GM23338 (cell line): ENCODE measurements around the gene UBE2G1. TPM values are rescaled to one million over a fixed set of nuclear protein-coding genes. Genes with fewer than 3 reads are reported as not detected.
A peak's percentile ranks its signal among the peaks of the same experiment; 100 is the strongest.

Source experiments
- ATAC-seq: fragments of 200-7000 bp; cut with Tn5 transposase; 3 replicates; pipeline ENCODE4 v1.9.1; 2020
- DNase-seq: peaks from one replicate; pipeline ENCODE4 v3.0.0-alpha.2; 2015; ENCODE audit warnings: low spot score
- H2AFZ ChIP-seq: fragments of 200-600 bp; sonication (generic); 2 replicates; pipeline ENCODE4 v1.8.0; 2016; ENCODE audit warnings: antibody characterized with exemption, mild to moderate bottlenecking, moderate library complexity
- H3F3A ChIP-seq: fragments of 200-600 bp; sonication (generic); replicated peaks from 2 replicates; pipeline ENCODE4 v1.8.0; 2017; ENCODE audit warnings: antibody characterized with exemption, mixed run types, low read depth
- H3K27ac ChIP-seq: fragments of 200-600 bp; sonication (generic); 2 replicates; pipeline ENCODE4 v1.6.1; 2016; ENCODE audit warnings: low read depth
- H3K27me3 ChIP-seq: fragments of 200-600 bp; sonication (generic); 2 replicates; pipeline ENCODE4 v1.8.0; 2016; ENCODE audit warnings: mild to moderate bottlenecking, mixed run types, moderate library complexity; ENCODE audit not compliant: insufficient read depth
- H3K36me3 ChIP-seq: fragments of 200-600 bp; sonication (generic); 2 replicates; pipeline ENCODE4 v1.8.0; 2016; ENCODE audit warnings: mild to moderate bottlenecking; ENCODE audit not compliant: insufficient read depth
- H3K4me1 ChIP-seq: fragments of 200-600 bp; sonication (generic); 2 replicates; pipeline ENCODE4 v1.8.0; 2016; ENCODE audit warnings: mild to moderate bottlenecking, moderate library complexity; ENCODE audit not compliant: insufficient read depth
- H3K4me2 ChIP-seq: fragments of 200-600 bp; sonication (generic); 2 replicates; pipeline ENCODE4 v1.7.1; 2017; ENCODE audit warnings: mixed run types
- H3K4me3 ChIP-seq: fragments of 200-600 bp; sonication (generic); 2 replicates; pipeline ENCODE4 v1.6.1; 2016; ENCODE audit warnings: mixed run types
- H3K79me2 ChIP-seq: fragments of 200-600 bp; sonication (generic); replicated peaks from 2 replicates; pipeline ENCODE4 v1.8.0; 2017; ENCODE audit warnings: mild to moderate bottlenecking; ENCODE audit not compliant: insufficient read depth
- H3K9me2 ChIP-seq: fragments of 200-600 bp; sonication (generic); 2 replicates; pipeline ENCODE4 v1.8.0; 2017; ENCODE audit not compliant: insufficient read depth
- H4K20me1 ChIP-seq: fragments of 200-600 bp; sonication (generic); replicated peaks from 2 replicates; pipeline ENCODE4 v1.8.0; 2017; ENCODE audit warnings: mild to moderate bottlenecking; ENCODE audit not compliant: insufficient read depth
- H3K27ac Mint-ChIP-seq: 2 replicates; pipeline ENCODE4 v1.8.0; 2020; ENCODE audit warnings: inconsistent platforms, mild to moderate bottlenecking, moderate library complexity, mixed read lengths
- H3K27me3 Mint-ChIP-seq: 3 replicates; pipeline ENCODE4 v1.8.0; 2022; ENCODE audit warnings: low read depth, mild to moderate bottlenecking, moderate library complexity, mixed read lengths, inconsistent platforms; ENCODE audit not compliant: insufficient read depth, poor library complexity
- H3K36me3 Mint-ChIP-seq: 3 replicates; pipeline ENCODE4 v1.8.0; 2021; ENCODE audit warnings: low read depth, mild to moderate bottlenecking, inconsistent platforms, moderate library complexity, mixed read lengths
- H3K4me1 Mint-ChIP-seq: 3 replicates; pipeline ENCODE4 v1.8.0; 2020; ENCODE audit warnings: mild to moderate bottlenecking, inconsistent platforms, mixed read lengths
- H3K4me3 Mint-ChIP-seq: 3 replicates; pipeline ENCODE4 v1.8.0; 2021; ENCODE audit warnings: moderate library complexity, mild to moderate bottlenecking, inconsistent platforms, mixed read lengths
- H3K9me3 Mint-ChIP-seq: 3 replicates; pipeline ENCODE4 v1.8.0; 2020; ENCODE audit warnings: moderate library complexity, mild to moderate bottlenecking, inconsistent platforms, mixed read lengths
- CREB1 ChIP-seq: fragments of 250-450 bp; sonication (Bioruptor Pico); IDR thresholded peaks from 2 replicates; pipeline ENCODE4 v1.5.0; 2020; ENCODE audit warnings: low read depth, mild to moderate bottlenecking, moderate library complexity
- EZH2 ChIP-seq: fragments of 200-600 bp; sonication (generic); IDR thresholded peaks from one replicate; pipeline ENCODE4 v1.8.0; 2017; ENCODE audit warnings: antibody characterized with exemption, mild to moderate bottlenecking, low read depth; ENCODE audit not compliant: unreplicated experiment
- EZH2phosphoT487 ChIP-seq: fragments of 200-600 bp; sonication (generic); IDR thresholded peaks from one replicate; pipeline ENCODE4 v1.8.1; 2018; ENCODE audit warnings: antibody characterized with exemption; ENCODE audit not compliant: unreplicated experiment
- JUNB ChIP-seq: IDR thresholded peaks from one replicate; pipeline ENCODE4 v1.6.1; 2016; ENCODE audit warnings: antibody characterized with exemption; ENCODE audit not compliant: unreplicated experiment
- NANOG ChIP-seq: IDR thresholded peaks from 2 replicates; pipeline ENCODE4 v1.6.1; 2016; ENCODE audit warnings: antibody characterized with exemption, borderline replicate concordance
- POLR2AphosphoS5 ChIP-seq: IDR thresholded peaks from 2 replicates; pipeline ENCODE4 v1.6.1; 2016; ENCODE audit warnings: antibody characterized with exemption, low read depth
- STAT1 ChIP-seq: IDR thresholded peaks from one replicate; pipeline ENCODE4 v1.6.1; 2016; ENCODE audit warnings: antibody characterized with exemption; ENCODE audit not compliant: unreplicated experiment
- ZNF114 ChIP-seq: fragments of 250-450 bp; sonication (Bioruptor Pico); IDR thresholded peaks from 2 replicates; pipeline ENCODE4 v1.5.0; 2020; ENCODE audit warnings: mild to moderate bottlenecking, moderate library complexity
- ZNF331 ChIP-seq: fragments of 250-450 bp; sonication (Bioruptor Pico); IDR thresholded peaks from 2 replicates; pipeline ENCODE4 v1.5.0; 2020; ENCODE audit warnings: low read depth, mild to moderate bottlenecking, moderate library complexity
- polyA plus RNA-seq: library from polyadenylated mRNA; unstranded; fragments of >200 nt; fragmentation: Nextera tagmentation; extraction: Ambion mirVana; gene quantifications from 2 replicates; pipeline ENCODE4 v1.2.1, GENCODE V29; 2016
- total RNA-seq: library from RNA; depleted of rRNA; stranded (reverse); fragments of >200 nt; shearing (Covaris generic); gene quantifications from 2 replicates; pipeline ENCODE4 v1.2.3, GENCODE V29; 2014
- TF ChIP-seq, protein P1 (sequence below): IDR thresholded peaks from 2 replicates; pipeline ENCODE4 v1.6.1; 2016; ENCODE audit warnings: antibody characterized with exemption
- TF ChIP-seq, protein P2 (sequence below): IDR thresholded peaks from one replicate; pipeline ENCODE4 v1.6.1; 2018; ENCODE audit warnings: antibody characterized with exemption; ENCODE audit not compliant: unreplicated experiment
- TF ChIP-seq, protein P3 (sequence below): fragments of 250-450 bp; sonication (Bioruptor Pico); IDR thresholded peaks from 2 replicates; pipeline ENCODE4 v1.5.0; 2020; ENCODE audit warnings: mild to moderate bottlenecking, moderate library complexity
- TF ChIP-seq, protein P4 (sequence below), 2 experiments: fragments of 200-600 bp in 1 of 2; sonication (generic) in 1 of 2; conservative IDR thresholded peaks; 2 replicates each; pipeline versions ENCODE4 v1.5.1 to v1.6.1; 2016 to 2017; ENCODE audit warnings: antibody characterized with exemption in 2 of 2, low read depth in 2 of 2, mild to moderate bottlenecking in 2 of 2, moderate library complexity in 1 of 2

UBE2G1 gene
- total and polyA plus RNA-seq, 2 experiments from 2014 or later: 71.9 to 145 TPM

DNA sequence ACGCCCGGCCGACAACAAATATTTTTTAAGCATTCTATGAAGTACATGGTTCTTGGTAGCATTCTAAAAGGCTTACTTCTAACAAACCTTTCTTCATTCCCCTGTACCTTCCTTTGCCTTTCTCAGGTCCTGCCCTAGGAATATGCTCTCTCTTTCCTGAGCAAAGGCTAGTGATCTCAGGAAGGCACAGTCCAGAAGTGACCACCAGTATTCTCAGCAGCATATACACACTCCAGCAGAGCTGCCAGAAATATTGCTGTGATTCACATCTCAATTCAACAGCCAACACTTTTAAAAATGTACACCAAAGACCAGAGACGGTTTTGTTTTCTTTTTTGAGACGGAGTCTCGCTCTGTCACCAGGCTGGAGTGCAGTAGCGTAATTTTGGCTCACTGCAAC, 61.3 kb downstream of the UBE2G1 start:
- Mint-ChIP-seq H3K36me3 (peaks cover 63% of the 10 kb centered on the region), H3K4me1 (peaks cover 40% of the 10 kb centered on the region), H3K27ac (peak overlapping the region; percentile 88), H3K9me3 (peaks cover 2% of the 10 kb centered on the region; the same call in 1 of the 3 replicates), H3K4me3 (no peak overlapping the region), H3K27me3 (no peaks in the 10 kb centered on the region)
- Histone ChIP-seq H3K36me3 (peaks cover 20% of the 10 kb centered on the region; the same call in 1 of the 2 replicates), H3F3A (peaks cover 7% of the 10 kb centered on the region), H3K79me2 (peaks cover 93% of the 10 kb centered on the region), H3K4me2 (no peak overlapping the region), H3K4me1 (peaks cover 39% of the 10 kb centered on the region), H3K27ac (peak overlapping the region; percentile 92), H4K20me1 (peaks cover 30% of the 10 kb centered on the region), H2AFZ (no peak overlapping the region), H3K4me3 (no peak overlapping the region), H3K9me2 (no peaks in the 10 kb centered on the region), H3K27me3 (no peaks in the 10 kb centered on the region)
- TF ChIP-seq, protein P1, sequence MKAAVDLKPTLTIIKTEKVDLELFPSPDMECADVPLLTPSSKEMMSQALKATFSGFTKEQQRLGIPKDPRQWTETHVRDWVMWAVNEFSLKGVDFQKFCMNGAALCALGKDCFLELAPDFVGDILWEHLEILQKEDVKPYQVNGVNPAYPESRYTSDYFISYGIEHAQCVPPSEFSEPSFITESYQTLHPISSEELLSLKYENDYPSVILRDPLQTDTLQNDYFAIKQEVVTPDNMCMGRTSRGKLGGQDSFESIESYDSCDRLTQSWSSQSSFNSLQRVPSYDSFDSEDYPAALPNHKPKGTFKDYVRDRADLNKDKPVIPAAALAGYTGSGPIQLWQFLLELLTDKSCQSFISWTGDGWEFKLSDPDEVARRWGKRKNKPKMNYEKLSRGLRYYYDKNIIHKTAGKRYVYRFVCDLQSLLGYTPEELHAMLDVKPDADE: no peak
- TF ChIP-seq ZNF331 (CRISPR knock-in tag) (no peak), STAT1 (no peak), JUNB (no peak), EZH2 (no peak), POLR2AphosphoS5 (no peak), EZH2phosphoT487 (no peak), CREB1 (no peak), NANOG (no peak), ZNF114 (CRISPR knock-in tag) (no peak)
- TF ChIP-seq, protein P2, sequence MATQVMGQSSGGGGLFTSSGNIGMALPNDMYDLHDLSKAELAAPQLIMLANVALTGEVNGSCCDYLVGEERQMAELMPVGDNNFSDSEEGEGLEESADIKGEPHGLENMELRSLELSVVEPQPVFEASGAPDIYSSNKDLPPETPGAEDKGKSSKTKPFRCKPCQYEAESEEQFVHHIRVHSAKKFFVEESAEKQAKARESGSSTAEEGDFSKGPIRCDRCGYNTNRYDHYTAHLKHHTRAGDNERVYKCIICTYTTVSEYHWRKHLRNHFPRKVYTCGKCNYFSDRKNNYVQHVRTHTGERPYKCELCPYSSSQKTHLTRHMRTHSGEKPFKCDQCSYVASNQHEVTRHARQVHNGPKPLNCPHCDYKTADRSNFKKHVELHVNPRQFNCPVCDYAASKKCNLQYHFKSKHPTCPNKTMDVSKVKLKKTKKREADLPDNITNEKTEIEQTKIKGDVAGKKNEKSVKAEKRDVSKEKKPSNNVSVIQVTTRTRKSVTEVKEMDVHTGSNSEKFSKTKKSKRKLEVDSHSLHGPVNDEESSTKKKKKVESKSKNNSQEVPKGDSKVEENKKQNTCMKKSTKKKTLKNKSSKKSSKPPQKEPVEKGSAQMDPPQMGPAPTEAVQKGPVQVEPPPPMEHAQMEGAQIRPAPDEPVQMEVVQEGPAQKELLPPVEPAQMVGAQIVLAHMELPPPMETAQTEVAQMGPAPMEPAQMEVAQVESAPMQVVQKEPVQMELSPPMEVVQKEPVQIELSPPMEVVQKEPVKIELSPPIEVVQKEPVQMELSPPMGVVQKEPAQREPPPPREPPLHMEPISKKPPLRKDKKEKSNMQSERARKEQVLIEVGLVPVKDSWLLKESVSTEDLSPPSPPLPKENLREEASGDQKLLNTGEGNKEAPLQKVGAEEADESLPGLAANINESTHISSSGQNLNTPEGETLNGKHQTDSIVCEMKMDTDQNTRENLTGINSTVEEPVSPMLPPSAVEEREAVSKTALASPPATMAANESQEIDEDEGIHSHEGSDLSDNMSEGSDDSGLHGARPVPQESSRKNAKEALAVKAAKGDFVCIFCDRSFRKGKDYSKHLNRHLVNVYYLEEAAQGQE: no peak
- TF ChIP-seq, protein P3, sequence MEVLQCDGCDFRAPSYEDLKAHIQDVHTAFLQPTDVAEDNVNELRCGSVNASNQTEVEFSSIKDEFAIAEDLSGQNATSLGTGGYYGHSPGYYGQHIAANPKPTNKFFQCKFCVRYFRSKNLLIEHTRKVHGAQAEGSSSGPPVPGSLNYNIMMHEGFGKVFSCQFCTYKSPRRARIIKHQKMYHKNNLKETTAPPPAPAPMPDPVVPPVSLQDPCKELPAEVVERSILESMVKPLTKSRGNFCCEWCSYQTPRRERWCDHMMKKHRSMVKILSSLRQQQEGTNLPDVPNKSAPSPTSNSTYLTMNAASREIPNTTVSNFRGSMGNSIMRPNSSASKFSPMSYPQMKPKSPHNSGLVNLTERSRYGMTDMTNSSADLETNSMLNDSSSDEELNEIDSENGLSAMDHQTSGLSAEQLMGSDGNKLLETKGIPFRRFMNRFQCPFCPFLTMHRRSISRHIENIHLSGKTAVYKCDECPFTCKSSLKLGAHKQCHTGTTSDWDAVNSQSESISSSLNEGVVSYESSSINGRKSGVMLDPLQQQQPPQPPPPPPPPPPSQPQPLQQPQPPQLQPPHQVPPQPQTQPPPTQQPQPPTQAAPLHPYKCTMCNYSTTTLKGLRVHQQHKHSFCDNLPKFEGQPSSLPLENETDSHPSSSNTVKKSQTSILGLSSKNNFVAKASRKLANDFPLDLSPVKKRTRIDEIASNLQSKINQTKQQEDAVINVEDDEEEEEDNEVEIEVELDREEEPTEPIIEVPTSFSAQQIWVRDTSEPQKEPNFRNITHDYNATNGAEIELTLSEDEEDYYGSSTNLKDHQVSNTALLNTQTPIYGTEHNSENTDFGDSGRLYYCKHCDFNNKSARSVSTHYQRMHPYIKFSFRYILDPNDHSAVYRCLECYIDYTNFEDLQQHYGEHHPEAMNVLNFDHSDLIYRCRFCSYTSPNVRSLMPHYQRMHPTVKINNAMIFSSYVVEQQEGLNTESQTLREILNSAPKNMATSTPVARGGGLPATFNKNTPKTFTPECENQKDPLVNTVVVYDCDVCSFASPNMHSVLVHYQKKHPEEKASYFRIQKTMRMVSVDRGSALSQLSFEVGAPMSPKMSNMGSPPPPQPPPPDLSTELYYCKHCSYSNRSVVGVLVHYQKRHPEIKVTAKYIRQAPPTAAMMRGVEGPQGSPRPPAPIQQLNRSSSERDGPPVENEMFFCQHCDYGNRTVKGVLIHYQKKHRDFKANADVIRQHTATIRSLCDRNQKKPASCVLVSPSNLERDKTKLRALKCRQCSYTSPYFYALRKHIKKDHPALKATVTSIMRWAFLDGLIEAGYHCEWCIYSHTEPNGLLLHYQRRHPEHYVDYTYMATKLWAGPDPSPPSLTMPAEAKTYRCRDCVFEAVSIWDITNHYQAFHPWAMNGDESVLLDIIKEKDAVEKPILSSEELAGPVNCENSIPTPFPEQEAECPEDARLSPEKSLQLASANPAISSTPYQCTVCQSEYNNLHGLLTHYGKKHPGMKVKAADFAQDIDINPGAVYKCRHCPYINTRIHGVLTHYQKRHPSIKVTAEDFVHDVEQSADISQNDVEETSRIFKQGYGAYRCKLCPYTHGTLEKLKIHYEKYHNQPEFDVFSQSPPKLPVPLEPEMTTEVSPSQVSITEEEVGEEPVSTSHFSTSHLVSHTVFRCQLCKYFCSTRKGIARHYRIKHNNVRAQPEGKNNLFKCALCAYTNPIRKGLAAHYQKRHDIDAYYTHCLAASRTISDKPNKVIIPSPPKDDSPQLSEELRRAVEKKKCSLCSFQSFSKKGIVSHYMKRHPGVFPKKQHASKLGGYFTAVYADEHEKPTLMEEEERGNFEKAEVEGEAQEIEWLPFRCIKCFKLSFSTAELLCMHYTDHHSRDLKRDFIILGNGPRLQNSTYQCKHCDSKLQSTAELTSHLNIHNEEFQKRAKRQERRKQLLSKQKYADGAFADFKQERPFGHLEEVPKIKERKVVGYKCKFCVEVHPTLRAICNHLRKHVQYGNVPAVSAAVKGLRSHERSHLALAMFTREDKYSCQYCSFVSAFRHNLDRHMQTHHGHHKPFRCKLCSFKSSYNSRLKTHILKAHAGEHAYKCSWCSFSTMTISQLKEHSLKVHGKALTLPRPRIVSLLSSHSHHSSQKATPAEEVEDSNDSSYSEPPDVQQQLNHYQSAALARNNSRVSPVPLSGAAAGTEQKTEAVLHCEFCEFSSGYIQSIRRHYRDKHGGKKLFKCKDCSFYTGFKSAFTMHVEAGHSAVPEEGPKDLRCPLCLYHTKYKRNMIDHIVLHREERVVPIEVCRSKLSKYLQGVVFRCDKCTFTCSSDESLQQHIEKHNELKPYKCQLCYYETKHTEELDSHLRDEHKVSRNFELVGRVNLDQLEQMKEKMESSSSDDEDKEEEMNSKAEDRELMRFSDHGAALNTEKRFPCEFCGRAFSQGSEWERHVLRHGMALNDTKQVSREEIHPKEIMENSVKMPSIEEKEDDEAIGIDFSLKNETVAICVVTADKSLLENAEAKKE (CRISPR knock-in tag): no peak
- TF ChIP-seq, protein P4, sequence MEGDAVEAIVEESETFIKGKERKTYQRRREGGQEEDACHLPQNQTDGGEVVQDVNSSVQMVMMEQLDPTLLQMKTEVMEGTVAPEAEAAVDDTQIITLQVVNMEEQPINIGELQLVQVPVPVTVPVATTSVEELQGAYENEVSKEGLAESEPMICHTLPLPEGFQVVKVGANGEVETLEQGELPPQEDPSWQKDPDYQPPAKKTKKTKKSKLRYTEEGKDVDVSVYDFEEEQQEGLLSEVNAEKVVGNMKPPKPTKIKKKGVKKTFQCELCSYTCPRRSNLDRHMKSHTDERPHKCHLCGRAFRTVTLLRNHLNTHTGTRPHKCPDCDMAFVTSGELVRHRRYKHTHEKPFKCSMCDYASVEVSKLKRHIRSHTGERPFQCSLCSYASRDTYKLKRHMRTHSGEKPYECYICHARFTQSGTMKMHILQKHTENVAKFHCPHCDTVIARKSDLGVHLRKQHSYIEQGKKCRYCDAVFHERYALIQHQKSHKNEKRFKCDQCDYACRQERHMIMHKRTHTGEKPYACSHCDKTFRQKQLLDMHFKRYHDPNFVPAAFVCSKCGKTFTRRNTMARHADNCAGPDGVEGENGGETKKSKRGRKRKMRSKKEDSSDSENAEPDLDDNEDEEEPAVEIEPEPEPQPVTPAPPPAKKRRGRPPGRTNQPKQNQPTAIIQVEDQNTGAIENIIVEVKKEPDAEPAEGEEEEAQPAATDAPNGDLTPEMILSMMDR (conservative IDR thresholded peaks at IDR 0.05; ENCODE audit: low read depth in 2 of 2): no peak
- no peak for ATAC-seq
- no peak for DNase-seq
